OCI-LY3 (cell line): Measurements from ENCODE around the gene MAB21L3.

ENCODE experiments used
- H2AFZ ChIP-seq: fragments of 200-600, 300-600 bp; shearing (Covaris generic); 2 replicates; pipeline ENCODE4 v1.6.0; 2014; ENCODE audit warnings: antibody characterized with exemption, low read depth, low read length
- H3K27ac ChIP-seq: fragments of 200-600, 300-600 bp; sonication (generic); 2 replicates; pipeline ENCODE4 v1.5.1; 2014; ENCODE audit warnings: mild to moderate bottlenecking, low read length, moderate library complexity, mixed read lengths
- H3K27me3 ChIP-seq: fragments of 200-600, 300-600 bp; sonication (generic); 2 replicates; pipeline ENCODE4 v1.6.1; 2014; ENCODE audit warnings: low read depth, low read length, mixed read lengths
- H3K36me3 ChIP-seq: fragments of 200-600, 300-600 bp; sonication (generic); replicated peaks from 2 replicates; pipeline ENCODE3; 2014; ENCODE audit warnings: low read depth, low read length, mixed read lengths
- H3K4me1 ChIP-seq: fragments of 300-600, 200-600 bp; sonication (generic); 2 replicates; pipeline ENCODE4 v1.6.1; 2014; ENCODE audit warnings: low read length, mixed read lengths
- H3K4me2 ChIP-seq: fragments of 200-600, 300-600 bp; sonication (generic); 2 replicates; pipeline ENCODE4 v1.6.1; 2014; ENCODE audit warnings: low read length, mixed read lengths
- H3K4me3 ChIP-seq: fragments of 300-600, 200-600 bp; sonication (generic); 2 replicates; pipeline ENCODE4 v1.5.1; 2014; ENCODE audit warnings: antibody characterized with exemption, mild to moderate bottlenecking, low read length, moderate library complexity
- H3K79me2 ChIP-seq: fragments of 300-600, 200-600 bp; shearing (Covaris generic); 2 replicates; pipeline ENCODE4 v1.6.1; 2014; ENCODE audit warnings: mild to moderate bottlenecking, low read length, mixed read lengths
- H3K9ac ChIP-seq: fragments of 300-600, 200-600 bp; shearing (Covaris generic); 2 replicates; pipeline ENCODE4 v1.6.0; 2014; ENCODE audit warnings: mild to moderate bottlenecking, low read length, moderate library complexity
- H3K9me3 ChIP-seq: fragments of 200-600, 300-600 bp; shearing (Covaris generic); 2 replicates; pipeline ENCODE4 v1.6.1; 2014; ENCODE audit warnings: low read length, mixed read lengths; ENCODE audit not compliant: insufficient read depth
- H4K20me1 ChIP-seq: fragments of 200-600, 300-600 bp; sonication (generic); 2 replicates; pipeline ENCODE4 v1.6.1; 2016; ENCODE audit warnings: low read length, mixed read lengths; ENCODE audit not compliant: insufficient read depth
- CTCF ChIP-seq: fragments of 200-600, 300-600 bp; sonication (generic); IDR thresholded peaks from 2 replicates; pipeline ENCODE4 v1.5.1; 2014; ENCODE audit warnings: antibody characterized with exemption, low read length, low read depth
- EZH2phosphoT487 ChIP-seq: fragments of 200-600 bp; shearing (Covaris generic); IDR thresholded peaks from 2 replicates; pipeline ENCODE4 v1.6.1; 2018; ENCODE audit warnings: antibody characterized with exemption, mixed run types, low read depth

Gene MAB21L3

DNA sequence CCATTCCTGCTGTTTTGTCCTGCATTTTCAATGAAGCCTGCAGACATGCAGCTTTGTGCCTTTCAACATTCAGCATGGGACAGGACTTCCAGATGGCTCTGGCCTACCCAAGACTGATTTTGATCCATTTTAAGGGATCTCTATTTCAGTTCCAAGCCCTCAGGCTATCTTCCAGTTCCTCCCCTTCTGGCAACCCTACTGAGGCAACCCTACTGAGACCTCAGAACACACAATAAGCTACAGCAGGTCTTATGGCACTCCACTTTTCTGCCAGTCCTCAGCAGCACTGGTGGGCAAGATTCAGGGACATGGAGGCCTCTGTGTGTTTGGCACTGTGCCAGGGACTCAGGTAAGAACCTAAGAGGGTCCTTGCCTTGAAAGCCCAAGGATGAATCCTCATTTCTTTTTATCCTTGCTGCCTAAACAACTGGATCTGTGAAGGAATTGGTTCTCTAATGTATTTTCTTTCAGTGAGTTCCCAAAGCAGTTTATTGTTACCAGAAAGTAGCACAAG, 50.7 kb downstream of the MAB21L3 start:
- Histone ChIP-seq H3K27ac (no peak overlapping the region), H3K79me2 (no peaks in the 10 kb centered on the region), H3K4me1 (no peaks in the 10 kb centered on the region), H3K4me3 (no peak overlapping the region), H3K9ac (no peak overlapping the region), H3K27me3 (no peaks in the 10 kb centered on the region), H4K20me1 (no peaks in the 10 kb centered on the region), H3K9me3 (no peaks in the 10 kb centered on the region), H2AFZ (no peak overlapping the region), H3K4me2 (no peak overlapping the region), H3K36me3 (no peaks in the 10 kb centered on the region)
- no peak for TF ChIP-seq EZH2phosphoT487
- TF ChIP-seq CTCF: no peak

GRCh38 chr1:116163533-116163932, 52.3 kb downstream of the MAB21L3 start:
- no peak overlapping the region for H3K9ac ChIP-seq
- no peaks in the 10 kb centered on the region for H3K36me3 ChIP-seq
- no peak for TF ChIP-seq CTCF
- no peak for TF ChIP-seq EZH2phosphoT487
- peaks cover under 1% of the 10 kb centered on the region for H3K4me1 ChIP-seq
- no peak overlapping the region for H3K27ac ChIP-seq
- no peaks in the 10 kb centered on the region for H3K27me3 ChIP-seq
- no peaks in the 10 kb centered on the region for H4K20me1 ChIP-seq
- no peak overlapping the region for H3K4me2 ChIP-seq
- H2AFZ ChIP-seq: no peak overlapping the region
- H3K79me2 ChIP-seq: no peaks in the 10 kb centered on the region
- no peak overlapping the region for H3K4me3 ChIP-seq
- H3K9me3 ChIP-seq: no peaks in the 10 kb centered on the region

GRCh38 chr1:116164150-116164549, 53.0 kb downstream of the MAB21L3 start:
- Histone ChIP-seq H3K4me2 (no peak overlapping the region), H2AFZ (no peak overlapping the region), H3K36me3 (no peaks in the 10 kb centered on the region), H3K79me2 (no peaks in the 10 kb centered on the region), H3K4me1 (peaks cover 7% of the 10 kb centered on the region), H3K27me3 (no peaks in the 10 kb centered on the region), H3K4me3 (no peak overlapping the region), H3K9me3 (no peaks in the 10 kb centered on the region), H3K27ac (no peak overlapping the region), H3K9ac (no peak overlapping the region), H4K20me1 (no peaks in the 10 kb centered on the region)
- TF ChIP-seq CTCF: no peak
- TF ChIP-seq EZH2phosphoT487: no peak

- Histone ChIP-seq H2AFZ (no peak overlapping the region), H4K20me1 (no peaks in the 10 kb centered on the region), H3K4me2 (no peak overlapping the region), H3K79me2 (no peaks in the 10 kb centered on the region), H3K4me3 (no peak overlapping the region), H3K27me3 (no peaks in the 10 kb centered on the region), H3K36me3 (no peaks in the 10 kb centered on the region), H3K27ac (no peak overlapping the region), H3K4me1 (peaks cover 7% of the 10 kb centered on the region), H3K9ac (no peak overlapping the region), H3K9me3 (no peaks in the 10 kb centered on the region)
- TF ChIP-seq EZH2phosphoT487 (no peak), CTCF (no peak)
These were observed 53.6 kb downstream of the MAB21L3 start for GRCh38 chr1:116164604-116165368.
